HG03571 (cell line): ENCODE results near the gene PFKFB4.
A peak's percentile ranks its signal among the peaks of the same experiment; 100 is the strongest.

Experiments used
- ATAC-seq: cut with Tn5 transposase; IDR thresholded peaks from one replicate; pipeline ENCODE4 v1.9.1; 2021; ENCODE audit not compliant: unreplicated experiment

Gene PFKFB4

DNA sequence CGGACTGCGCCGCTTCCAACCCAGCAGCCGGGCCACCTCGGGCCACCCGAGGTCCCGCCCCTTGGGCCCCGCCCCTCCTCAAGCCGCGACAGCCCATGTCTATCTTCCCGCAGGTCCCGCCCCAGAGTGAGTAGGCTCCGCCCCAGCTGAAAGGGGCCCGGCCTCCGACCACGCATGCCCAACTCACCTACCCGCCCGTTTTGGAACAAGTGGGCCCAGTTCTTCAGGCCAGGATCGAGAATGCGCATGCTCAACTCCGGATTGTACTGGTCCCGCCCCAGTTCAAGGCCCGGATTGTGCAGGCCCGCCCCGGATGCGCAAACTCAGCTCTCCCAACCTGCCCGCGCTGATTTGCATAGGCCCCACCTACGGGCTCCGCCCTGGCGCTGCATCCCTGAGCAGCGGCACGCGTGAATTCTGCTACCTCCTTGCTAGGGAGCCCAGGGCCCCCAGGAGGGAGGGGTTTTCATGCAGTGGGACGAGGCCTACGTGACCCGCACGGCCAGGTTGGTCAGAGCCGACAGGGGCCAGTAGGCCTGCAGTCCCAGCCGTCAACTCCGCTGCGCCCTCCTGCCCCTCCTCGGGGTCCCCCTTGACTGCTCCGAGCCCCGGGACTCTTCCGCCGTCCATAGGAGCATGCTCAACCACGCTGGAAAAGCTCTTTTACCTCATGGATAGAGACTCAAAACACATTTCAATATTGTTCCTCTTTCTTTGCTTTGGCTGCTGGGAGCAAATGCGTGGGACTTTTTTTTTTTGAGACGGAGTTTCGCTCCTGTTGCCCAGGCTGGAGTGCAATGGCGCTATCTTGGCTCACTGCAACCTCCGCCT, at the start of gene PFKFB4:
Gene PFKFB4, minus strand, starts transcription at position 8 of the 831 bp plus-strand sequence. CDS start 26 bp downstream, outside the sequence.
- ATAC-seq = peak; percentile 81

GRCh38 chr3:48601622-48601994, 45.0 kb upstream of the PFKFB4 start:
- no peak for ATAC-seq

DNA sequence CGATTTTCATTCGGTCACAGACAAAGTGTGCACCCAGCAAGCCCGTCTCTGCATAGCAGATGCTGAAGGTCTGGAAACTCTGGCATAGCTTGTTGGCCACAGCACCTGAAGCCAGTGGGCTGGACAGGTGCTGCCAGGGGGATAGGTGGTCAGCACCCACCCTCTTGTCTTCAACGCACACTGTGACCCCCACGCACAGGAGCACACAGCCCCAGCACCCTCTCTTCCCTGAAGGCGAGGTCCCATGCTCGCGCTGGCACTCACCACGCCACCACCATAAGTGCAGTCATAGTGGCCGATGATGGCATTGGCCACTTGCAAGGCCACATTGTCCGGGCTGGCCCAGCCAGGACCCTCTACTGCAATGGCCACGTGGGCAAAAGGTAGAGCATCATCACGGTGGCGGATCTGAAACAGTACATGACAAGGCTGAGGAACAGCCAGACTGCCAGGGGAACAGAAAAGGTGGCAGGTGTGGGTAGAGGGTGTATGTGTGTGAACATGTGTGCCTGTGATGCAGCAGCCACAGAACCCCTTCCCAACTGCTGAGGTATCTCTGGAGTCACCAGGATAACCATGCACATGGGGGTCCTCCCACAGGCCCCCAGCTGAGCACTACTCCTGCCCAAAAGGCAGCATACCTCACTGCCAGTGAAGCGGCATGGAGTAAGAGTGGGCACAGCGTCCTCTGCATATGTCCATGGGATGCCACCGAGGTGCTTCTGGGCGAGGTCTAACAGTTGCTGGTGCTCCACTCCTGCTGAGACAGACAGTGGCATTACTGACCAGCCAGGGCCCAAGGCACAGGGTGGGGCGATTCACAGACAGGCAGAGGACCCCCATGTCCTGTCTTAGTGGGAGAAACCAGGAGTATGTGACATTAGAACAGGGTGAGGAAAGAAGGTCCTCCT, 44.4 kb upstream of the PFKFB4 start:
- no peak for ATAC-seq

GRCh38 chr3:48599509-48600285, 43.1 kb upstream of the PFKFB4 start:
- no peak for ATAC-seq

DNA sequence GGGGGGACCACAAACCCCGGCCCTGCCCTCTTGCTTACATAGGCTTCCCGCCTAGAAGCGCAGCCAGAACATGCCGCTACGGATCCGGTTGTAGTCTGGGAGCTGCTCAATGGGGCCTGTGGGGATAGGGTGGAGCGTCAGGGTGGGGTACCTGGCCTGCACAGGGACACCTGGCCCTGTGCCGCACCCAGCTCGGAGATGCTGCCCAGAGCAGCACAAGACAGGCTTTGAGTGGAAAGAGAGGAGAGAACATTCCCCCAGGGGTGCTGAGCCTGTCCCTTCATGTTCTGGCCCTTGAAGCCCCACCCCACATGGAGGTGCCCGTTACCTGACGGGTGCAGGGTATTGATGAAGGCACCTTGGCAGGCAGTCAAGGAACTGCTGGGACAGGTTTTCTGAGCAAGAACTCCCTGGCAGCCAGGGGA, 42.5 kb upstream of the PFKFB4 start:
- no peak for ATAC-seq

GRCh38 chr3:48598323-48599076, 41.9 kb upstream of the PFKFB4 start:
- no peak for ATAC-seq

- ATAC-seq = no peak
These were observed 40.8 kb upstream of the PFKFB4 start for GRCh38 chr3:48597408-48597800.

DNA sequence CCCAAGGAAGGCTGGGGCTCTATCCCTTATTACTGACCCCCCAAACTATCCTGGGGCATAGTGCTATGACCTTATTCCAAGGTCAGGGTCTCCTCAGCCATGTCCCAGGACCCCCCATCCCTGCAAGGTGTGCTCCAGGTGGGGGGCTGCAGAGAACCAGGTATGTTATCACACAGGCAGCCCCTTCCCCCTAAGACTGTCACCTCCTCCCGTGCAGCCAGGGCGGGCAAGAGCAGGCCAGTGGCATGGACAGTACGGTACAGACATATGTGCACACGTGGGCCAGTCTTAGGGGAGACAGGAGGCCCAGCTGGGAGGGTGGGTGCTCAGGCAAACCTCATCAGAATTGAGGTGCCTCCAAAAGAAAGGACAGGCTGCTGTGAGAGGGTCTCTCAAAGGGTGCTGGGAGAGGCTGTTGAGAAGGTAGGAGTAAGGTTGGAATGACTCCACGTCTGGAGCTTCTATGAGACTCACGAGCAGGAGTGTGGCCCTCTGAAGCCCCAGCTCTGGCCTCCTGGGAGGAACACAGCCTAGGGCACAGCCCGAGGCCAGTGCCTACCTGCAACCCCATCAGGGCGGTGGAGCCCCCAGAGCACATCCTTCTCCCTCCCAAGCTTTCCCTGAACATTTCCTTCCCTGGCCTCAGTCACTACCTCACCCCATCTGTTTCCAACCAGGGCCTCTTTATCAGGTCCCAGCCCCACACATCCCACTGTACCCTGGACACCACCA, 40.2 kb upstream of the PFKFB4 start:
- ATAC-seq = no peak

DNA sequence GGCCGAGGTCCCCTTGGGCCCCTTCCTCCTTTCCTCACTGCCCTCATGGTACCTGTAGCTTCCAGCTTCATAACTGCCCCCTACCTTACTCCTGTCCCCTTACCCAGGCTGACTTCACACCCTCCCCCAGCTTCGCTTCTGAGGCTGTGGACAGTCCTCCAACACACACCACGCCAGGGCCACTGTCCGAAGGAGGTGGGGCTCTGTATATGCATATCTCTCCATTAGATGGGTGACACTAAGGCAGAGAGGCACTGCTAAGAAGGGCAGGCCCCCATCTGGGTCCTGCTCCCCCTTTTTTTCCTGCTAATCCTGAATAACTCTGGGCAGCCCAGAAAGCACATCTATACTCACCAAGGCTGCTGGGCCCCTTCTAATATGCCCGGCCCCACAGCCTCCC, 39.6 kb upstream of the PFKFB4 start:
- ATAC-seq = no peak

DNA sequence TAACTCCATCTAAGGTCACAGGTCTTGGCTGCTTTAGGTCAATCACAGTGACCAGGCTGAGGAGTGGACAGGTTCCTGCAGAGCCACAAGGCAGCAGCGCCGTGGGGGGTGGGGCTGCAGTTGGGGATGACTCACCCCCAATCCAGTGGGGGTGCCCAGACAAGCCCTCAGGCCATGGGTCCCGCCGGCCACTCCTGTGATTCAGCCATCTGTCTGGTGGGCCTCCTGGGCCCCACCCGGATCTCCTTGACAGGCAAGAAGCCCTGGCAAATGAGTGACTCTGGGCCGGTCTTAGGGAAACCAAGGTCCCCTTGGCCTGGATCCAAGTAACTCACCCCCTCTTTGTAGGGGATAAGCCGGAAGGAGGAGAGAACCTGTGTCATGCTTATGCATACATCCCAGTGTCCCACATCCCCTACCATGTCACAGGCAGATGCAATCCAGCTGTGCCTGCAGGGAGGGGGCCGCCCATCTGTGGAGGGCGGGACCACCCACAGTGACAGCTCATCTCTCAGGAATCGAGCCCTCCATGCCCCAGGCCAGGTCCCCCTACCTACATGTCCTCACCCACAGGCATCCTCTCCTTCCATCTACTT, 39.0 kb upstream of the PFKFB4 start:
- no peak for ATAC-seq

DNA sequence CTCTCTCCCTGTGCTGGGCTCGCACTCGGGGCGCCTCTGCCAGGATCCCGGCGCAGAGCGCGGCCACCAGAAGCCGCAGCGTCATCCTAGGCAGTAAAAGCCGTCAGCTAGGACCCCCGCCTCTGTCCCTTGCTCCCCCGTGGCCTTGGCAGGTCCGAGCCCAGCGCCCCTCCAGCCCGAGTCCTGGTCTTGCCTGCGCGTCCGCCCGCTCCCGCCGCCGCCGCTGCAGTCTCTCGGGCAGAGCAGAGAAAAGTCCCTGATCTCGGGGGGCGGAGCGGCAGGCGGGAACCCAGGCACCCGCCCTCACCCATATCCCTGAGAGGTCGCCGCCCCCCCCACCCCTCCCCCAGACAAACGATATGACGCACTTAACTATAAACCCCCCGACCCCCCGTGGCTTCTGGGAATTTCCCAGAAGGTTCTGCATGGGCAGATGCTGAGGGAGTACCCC, 38.5 kb upstream of the PFKFB4 start, which contains the start of gene COL7A1:
Gene COL7A1, minus strand, starts transcription at position 255 of the 451 bp plus-strand sequence. Its CDS starts 170 bp downstream, at position 85.
- ATAC-seq = no peak

- no peak for ATAC-seq
These were observed 37.9 kb upstream of the PFKFB4 start for GRCh38 chr3:48594417-48595049.

GRCh38 chr3:48593337-48593736, 36.7 kb upstream of the PFKFB4 start:
- no peak for ATAC-seq

- no peak for ATAC-seq
These were observed 36.0 kb upstream of the PFKFB4 start for GRCh38 chr3:48592519-48593087.

DNA sequence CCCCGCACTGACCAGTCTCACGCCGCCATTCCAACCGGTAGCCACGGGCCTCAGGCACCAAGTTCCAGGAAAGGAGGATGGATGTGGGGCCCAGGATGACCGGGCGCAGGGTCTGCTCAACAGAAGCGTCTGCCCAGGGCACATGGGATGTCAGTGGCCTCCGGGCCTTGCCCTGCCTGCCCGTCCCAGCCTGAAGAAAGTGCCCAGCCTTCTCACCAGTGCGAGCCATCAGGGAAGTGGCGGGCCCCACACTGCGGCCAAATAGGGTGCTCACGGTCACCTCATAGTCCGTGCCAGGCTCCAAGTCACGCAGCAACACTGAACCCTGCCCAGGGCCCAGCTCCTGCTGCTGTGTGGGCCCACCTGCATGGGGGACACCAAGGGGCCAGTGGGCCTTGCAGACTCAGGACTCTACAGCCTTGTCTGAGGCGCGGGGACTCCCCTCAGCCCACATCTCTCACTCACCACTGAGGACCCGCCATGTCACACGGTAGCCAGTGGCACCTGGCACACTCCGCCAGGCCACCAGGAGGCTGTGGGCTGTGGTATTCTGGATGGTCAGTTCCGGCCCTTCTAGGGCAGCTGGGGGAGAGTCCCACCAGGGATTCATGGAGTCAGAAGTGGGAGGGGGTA, 35.4 kb upstream of the PFKFB4 start:
- ATAC-seq = no peak

- no peak for ATAC-seq
These were observed 34.8 kb upstream of the PFKFB4 start for GRCh38 chr3:48591436-48591835.

- no peak for ATAC-seq
These were observed 31.6 kb upstream of the PFKFB4 start for GRCh38 chr3:48588230-48588629.

GRCh38 chr3:48587686-48588085, 31.1 kb upstream of the PFKFB4 start:
- no peak for ATAC-seq
